ENCODE measurements around the gene DDR2. TPM values are rescaled to one million over a fixed set of nuclear protein-coding genes. Genes with fewer than 3 reads are reported as not detected.

The DDR2 gene
- total RNA-seq, 1 experiment from 2014 or later, result 4.9 TPM

DNA sequence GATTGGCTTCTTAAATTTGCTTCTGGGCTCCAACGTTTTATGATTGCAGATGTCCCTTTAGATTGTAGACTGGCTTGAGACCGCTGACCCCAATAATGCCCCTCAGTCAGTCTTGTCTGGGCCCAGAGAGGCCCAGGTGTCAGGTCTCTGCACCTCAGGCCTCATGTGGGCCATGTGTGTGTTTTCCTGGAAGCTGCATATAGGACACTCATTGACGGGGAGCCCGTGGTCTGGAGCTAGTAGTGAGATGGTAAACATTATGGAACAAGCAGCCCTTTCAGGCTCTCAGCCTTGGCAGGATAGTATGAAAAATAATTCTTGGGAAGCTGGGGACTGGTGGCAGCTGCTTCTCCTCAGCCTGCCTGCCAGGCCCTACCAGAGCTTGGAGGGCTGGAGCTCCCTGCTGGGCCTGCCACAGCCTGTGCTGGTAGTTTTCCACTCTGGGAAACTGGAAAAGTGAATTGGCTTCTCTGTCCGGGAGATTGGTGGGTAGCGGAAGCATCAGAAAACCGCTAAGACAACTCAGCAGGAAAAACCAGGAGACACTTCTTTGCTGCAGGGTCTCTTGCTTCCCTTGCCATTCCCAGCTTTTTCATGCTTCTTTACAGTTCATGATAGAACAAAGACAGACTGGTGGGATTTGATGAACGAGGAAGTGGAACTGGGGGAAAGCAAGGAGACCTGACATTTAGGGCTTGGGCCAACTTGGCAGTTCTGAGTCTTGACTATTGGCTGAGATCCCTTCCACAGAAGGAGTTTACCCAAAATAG is 100.5 kb downstream of the DDR2 start:
- Mint-ChIP-seq H3K9me3 (ENCODE audit: unreplicated experiment) (no peaks in the 10 kb centered on the region), H3K4me1 (ENCODE audit: insufficient read depth, unreplicated experiment) (no peaks in the 10 kb centered on the region), H3K4me3 (ENCODE audit: unreplicated experiment) (no peak overlapping the region), H3K27me3 (ENCODE audit: insufficient read depth, unreplicated experiment) (no peaks in the 10 kb centered on the region), H3K27ac (ENCODE audit: low read depth, unreplicated experiment) (no peak overlapping the region), H3K36me3 (ENCODE audit: insufficient read depth, unreplicated experiment) (no peaks in the 10 kb centered on the region)
- TF ChIP-seq, protein P1, sequence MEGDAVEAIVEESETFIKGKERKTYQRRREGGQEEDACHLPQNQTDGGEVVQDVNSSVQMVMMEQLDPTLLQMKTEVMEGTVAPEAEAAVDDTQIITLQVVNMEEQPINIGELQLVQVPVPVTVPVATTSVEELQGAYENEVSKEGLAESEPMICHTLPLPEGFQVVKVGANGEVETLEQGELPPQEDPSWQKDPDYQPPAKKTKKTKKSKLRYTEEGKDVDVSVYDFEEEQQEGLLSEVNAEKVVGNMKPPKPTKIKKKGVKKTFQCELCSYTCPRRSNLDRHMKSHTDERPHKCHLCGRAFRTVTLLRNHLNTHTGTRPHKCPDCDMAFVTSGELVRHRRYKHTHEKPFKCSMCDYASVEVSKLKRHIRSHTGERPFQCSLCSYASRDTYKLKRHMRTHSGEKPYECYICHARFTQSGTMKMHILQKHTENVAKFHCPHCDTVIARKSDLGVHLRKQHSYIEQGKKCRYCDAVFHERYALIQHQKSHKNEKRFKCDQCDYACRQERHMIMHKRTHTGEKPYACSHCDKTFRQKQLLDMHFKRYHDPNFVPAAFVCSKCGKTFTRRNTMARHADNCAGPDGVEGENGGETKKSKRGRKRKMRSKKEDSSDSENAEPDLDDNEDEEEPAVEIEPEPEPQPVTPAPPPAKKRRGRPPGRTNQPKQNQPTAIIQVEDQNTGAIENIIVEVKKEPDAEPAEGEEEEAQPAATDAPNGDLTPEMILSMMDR (IDR thresholded peaks at IDR 0.05; ENCODE audit: unreplicated experiment), result no peak
- ChIA-PET CTCF (interaction anchor here (0.9 to 1.0 kb wide), 2 partner anchors 16 to 26 kb away, joined by 3 read pairs; no protein-coding TSS in a partner anchor), POLR2A (no interaction called here)
- intact Hi-C loops (cut with micrococcal nuclease), result no loop called here
- no peak for DNase-seq (ENCODE audit: unreplicated experiment)
- no TSS peak for BruUV-seq (replicated peaks)

DNA sequence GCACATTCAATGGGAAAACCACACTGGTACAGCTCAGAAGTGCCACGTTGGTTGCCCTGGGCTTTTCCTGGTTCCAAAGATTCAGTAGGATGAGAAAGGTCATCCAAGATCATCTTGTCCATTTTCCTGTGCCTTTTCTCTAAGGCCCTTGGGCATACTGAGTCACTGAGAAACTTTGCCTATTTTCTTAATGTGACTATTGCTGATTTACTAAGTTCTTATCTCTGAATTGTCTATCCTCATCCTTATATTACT is 101.0 kb downstream of the DDR2 start:
- intact Hi-C loops (cut with micrococcal nuclease), result no loop called here
- Mint-ChIP-seq H3K27ac (ENCODE audit: low read depth, unreplicated experiment) (no peak overlapping the region), H3K4me1 (ENCODE audit: insufficient read depth, unreplicated experiment) (no peaks in the 10 kb centered on the region), H3K9me3 (ENCODE audit: unreplicated experiment) (no peaks in the 10 kb centered on the region), H3K36me3 (ENCODE audit: insufficient read depth, unreplicated experiment) (no peaks in the 10 kb centered on the region), H3K27me3 (ENCODE audit: insufficient read depth, unreplicated experiment) (no peaks in the 10 kb centered on the region), H3K4me3 (ENCODE audit: unreplicated experiment) (no peak overlapping the region)
- no TSS peak for BruUV-seq (replicated peaks)
- TF ChIP-seq, protein P1 (IDR thresholded peaks at IDR 0.05; ENCODE audit: unreplicated experiment), result no peak
- ChIA-PET CTCF (interaction anchor here (1.0 kb wide), 1 partner anchor 26 kb away, joined by 3 read pairs; no protein-coding TSS in a partner anchor), POLR2A (no interaction called here)
- DNase-seq (ENCODE audit: unreplicated experiment), result no peak

DNA sequence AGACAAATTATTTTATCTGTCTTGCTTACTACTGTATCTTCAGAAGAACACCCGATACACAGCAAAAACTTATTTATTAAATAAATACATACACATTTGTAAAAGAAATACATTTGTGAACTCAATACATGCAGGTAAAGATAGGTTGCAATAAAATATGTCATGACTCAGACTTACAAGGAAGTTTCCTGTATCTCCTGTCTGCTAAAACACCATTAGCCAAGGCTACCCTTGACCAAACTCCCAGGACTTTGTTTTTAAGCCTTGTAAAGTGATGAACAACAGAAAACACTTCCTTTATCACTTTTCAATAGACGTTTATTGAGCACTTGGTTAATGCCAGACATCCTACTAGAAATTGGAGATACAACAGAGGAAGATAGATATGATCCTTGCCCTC is 101.8 kb downstream of the DDR2 start:
- no peaks in the 10 kb centered on the region for H3K27me3 Mint-ChIP-seq (ENCODE audit: insufficient read depth, unreplicated experiment)

DNA sequence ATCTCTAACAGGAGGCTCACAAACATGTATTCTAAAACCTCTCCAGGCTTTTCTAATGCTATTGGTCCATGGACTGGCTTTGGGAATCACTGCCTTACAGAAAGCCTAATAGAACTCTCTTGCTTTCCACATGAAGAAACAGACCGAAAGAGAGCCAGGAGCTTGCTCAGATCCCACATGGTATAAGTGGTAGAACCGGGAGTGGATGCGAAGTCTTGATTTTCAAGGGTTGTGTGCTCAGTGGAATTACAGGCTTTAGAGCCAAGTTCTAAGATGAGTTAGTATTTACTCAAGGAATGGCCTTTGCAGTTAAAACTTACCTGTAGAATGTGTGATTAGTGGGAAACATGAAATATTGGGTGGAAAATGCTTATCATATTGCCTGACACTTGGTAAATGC is 103.9 kb downstream of the DDR2 start:
- H3K4me1 Mint-ChIP-seq (ENCODE audit: insufficient read depth, unreplicated experiment), result no peaks in the 10 kb centered on the region
- ChIA-PET CTCF (no interaction called here), POLR2A (interaction anchor here (1.6 kb wide), 1 partner anchor 14 kb away, joined by 3 read pairs; no protein-coding TSS in a partner anchor)
- intact Hi-C loops (cut with micrococcal nuclease), result no loop called here
- H3K27ac Mint-ChIP-seq (ENCODE audit: low read depth, unreplicated experiment), result no peak overlapping the region
- no peak for DNase-seq (ENCODE audit: unreplicated experiment)
- no peaks in the 10 kb centered on the region for H3K36me3 Mint-ChIP-seq (ENCODE audit: insufficient read depth, unreplicated experiment)
- no peak overlapping the region for H3K4me3 Mint-ChIP-seq (ENCODE audit: unreplicated experiment)
- TF ChIP-seq, protein P1 (IDR thresholded peaks at IDR 0.05; ENCODE audit: unreplicated experiment), result no peak
- H3K9me3 Mint-ChIP-seq (ENCODE audit: unreplicated experiment), result no peaks in the 10 kb centered on the region
- H3K27me3 Mint-ChIP-seq (ENCODE audit: insufficient read depth, unreplicated experiment), result no peaks in the 10 kb centered on the region
- BruUV-seq (replicated peaks), result no TSS peak

More for the DNA sequence above, 101.8 kb downstream of the DDR2 start:
- ChIA-PET POLR2A (no interaction called here), CTCF (interaction anchor here (1.0 to 1.8 kb wide), 2 partner anchors 66 to 120 kb away, joined by 4 to 5 read pairs; no protein-coding TSS in a partner anchor)
- intact Hi-C loops (cut with micrococcal nuclease), result no loop called here
- DNase-seq (ENCODE audit: unreplicated experiment), result no peak
- TF ChIP-seq, protein P1 (IDR thresholded peaks at IDR 0.05; ENCODE audit: unreplicated experiment), result no peak
- Mint-ChIP-seq H3K4me1 (ENCODE audit: insufficient read depth, unreplicated experiment) (no peaks in the 10 kb centered on the region), H3K36me3 (ENCODE audit: insufficient read depth, unreplicated experiment) (no peaks in the 10 kb centered on the region), H3K9me3 (ENCODE audit: unreplicated experiment) (no peaks in the 10 kb centered on the region), H3K4me3 (ENCODE audit: unreplicated experiment) (no peak overlapping the region), H3K27ac (ENCODE audit: low read depth, unreplicated experiment) (no peak overlapping the region)
- BruUV-seq (replicated peaks), result no TSS peak
